Left cardiac atrium (tissue), 4 donors: ENCODE results near the gene TSHZ2. TPM values are rescaled to one million over a fixed set of nuclear protein-coding genes. Genes with fewer than 3 reads are reported as not detected.
"Not testable (repeated sequence)": the region's sequence is repeated elsewhere in the genome, so short reads cannot be mapped to it uniquely, and the experiment has no call there.

ENCODE experiments used
- ATAC-seq, 2 donors: fragments of 200-7000 bp; cut with Tn5 transposase; one replicate each; pipeline ENCODE4 v1.9.1; 2020; ENCODE audit warnings: mild to moderate bottlenecking in 2 of 2, moderate library complexity in 2 of 2
- DNase-seq: peaks from one replicate; pipeline ENCODE4 v3.0.0-alpha.2; 2020
- intact Hi-C, 2 donors: fragments of 100-400 bp; cut with DNase I; formaldehyde crosslinking; loops; one replicate each; pipeline versions ENCODE4 v1.14.1 to v1.15.1; 2022 to 2023
- total RNA-seq, 2 donors: library from RNA; stranded (reverse); fragmentation: NEBNext Ultra II Directional; extraction: Animal tissue kit (Norgen Biotek cat#: 25700); gene quantifications; one replicate each; pipeline ENCODE4 v1.2.1, GENCODE V29; 2021
- donor health status: DM: no; HTN: yes; CAD: no.
- donor health status: DM: no; HTN: yes; CAD: no; lungs with severe emphysema.
- donor health status: DM: yes; HTN: yes; CAD: no.
- donor health status: Dilated cardiomyopathy.

TSHZ2 gene
- total RNA-seq, 2 donors from 2014 or later = 12.0 to 12.6 TPM

- intact Hi-C loops = no loop called here
Observed at GRCh38 chr20:53298911-53299310, 326.8 kb downstream of the TSHZ2 start.

GRCh38 chr20:53299831-53300230 is 327.7 kb downstream of the TSHZ2 start:
- ATAC-seq (no peak), DNase-seq (no peak)
- intact Hi-C loops = no loop called here

More at GRCh38 chr20:53298911-53299310, 326.8 kb downstream of the TSHZ2 start:
- ATAC-seq (no peak), DNase-seq (no peak)

- DNase-seq (no peak), ATAC-seq (no peak)
- intact Hi-C loops = no loop called here
Observed at GRCh38 chr20:53301869-53302268, 329.7 kb downstream of the TSHZ2 start.

- ATAC-seq (no peak), DNase-seq (no peak)
- intact Hi-C loops = no loop called here
Observed at GRCh38 chr20:53302695-53303412, 330.7 kb downstream of the TSHZ2 start.

GRCh38 chr20:53303413-53303760 is 331.2 kb downstream of the TSHZ2 start:
- ATAC-seq (no peak), DNase-seq (no peak)
- intact Hi-C loops = no loop called here

- no peak for ATAC-seq
- intact Hi-C loops = no loop called here
- DNase-seq = no peak
Observed at GRCh38 chr20:53304146-53304545, 332.0 kb downstream of the TSHZ2 start.

- no peak for DNase-seq
- intact Hi-C loops = no loop called here
- no peak for ATAC-seq
Observed at GRCh38 chr20:53306192-53306805, 334.1 kb downstream of the TSHZ2 start.

- ATAC-seq (no peak), DNase-seq (no peak)
- intact Hi-C loops = no loop called here
Observed at GRCh38 chr20:53307964-53308597, 335.9 kb downstream of the TSHZ2 start.

- intact Hi-C loops = no loop called here
- no peak for DNase-seq
- no peak for ATAC-seq
Observed at GRCh38 chr20:53309515-53309914, 337.4 kb downstream of the TSHZ2 start.

- intact Hi-C loops = no loop called here
- ATAC-seq = no peak
- DNase-seq = no peak
Observed at GRCh38 chr20:53312957-53313356, 340.8 kb downstream of the TSHZ2 start.

GRCh38 chr20:53316206-53316937 is 344.2 kb downstream of the TSHZ2 start:
- no peak for ATAC-seq
- intact Hi-C loops = no loop called here
- DNase-seq = no peak

GRCh38 chr20:53319200-53319599 is 347.0 kb downstream of the TSHZ2 start:
- intact Hi-C loops = no loop called here
- ATAC-seq (no peak), DNase-seq (no peak)

- intact Hi-C loops = no loop called here
- no peak for ATAC-seq
- no peak for DNase-seq
Observed at GRCh38 chr20:53319716-53320115, 347.6 kb downstream of the TSHZ2 start.

- intact Hi-C loops = no loop called here
- no peak for DNase-seq
- ATAC-seq = no peak
Observed at GRCh38 chr20:53320701-53321100, 348.5 kb downstream of the TSHZ2 start.

- ATAC-seq = no peak
- intact Hi-C loops = no loop called here
- no peak for DNase-seq
Observed at GRCh38 chr20:53321596-53321995, 349.4 kb downstream of the TSHZ2 start.

- DNase-seq (no peak), ATAC-seq (no peak)
- intact Hi-C loops = no loop called here
Observed at GRCh38 chr20:53322651-53323050, 350.5 kb downstream of the TSHZ2 start.

GRCh38 chr20:53323460-53323859 is 351.3 kb downstream of the TSHZ2 start:
- DNase-seq, intact Hi-C loops, ATAC-seq: not testable (repeated sequence)

GRCh38 chr20:53324816-53325215 is 352.7 kb downstream of the TSHZ2 start:
- intact Hi-C loops = no loop called here
- no peak for ATAC-seq

GRCh38 chr20:53328961-53329360 is 356.8 kb downstream of the TSHZ2 start:
- no peak for ATAC-seq
- intact Hi-C loops = no loop called here
- no peak for DNase-seq

More at GRCh38 chr20:53324816-53325215, 352.7 kb downstream of the TSHZ2 start:
- DNase-seq = no peak

GRCh38 chr20:53329781-53330180 is 357.6 kb downstream of the TSHZ2 start:
- intact Hi-C loops = no loop called here

More at GRCh38 chr20:53329781-53330180, 357.6 kb downstream of the TSHZ2 start:
- no peak for DNase-seq
- no peak for ATAC-seq
